NCI-H1417 (cell line): ENCODE measurements around the gene CAPZA2.
"Not testable (repeated sequence)": the region's sequence is repeated elsewhere in the genome, so short reads cannot be mapped to it uniquely, and the experiment has no call there.

ENCODE experiments used
- DNase-seq, 3 experiments: peaks; one replicate each; lab custom pipeline; 2025; lab: John Stamatoyannopoulos, UW

The CAPZA2 gene

GRCh38 chr7:116862234-116862950 lies at the start of gene CAPZA2:
CAPZA2 (plus strand) TSS chr7:116862587; CDS start chr7:116862612, 25 bp downstream.
- DNase-seq, result peak; percentile 97 to 99 (median 98)

- no peak for DNase-seq
These were observed 49.5 kb upstream of the CAPZA2 start for GRCh38 chr7:116812860-116813259.

GRCh38 chr7:116813371-116813770 lies 49.0 kb upstream of the CAPZA2 start:
- DNase-seq, result not testable (repeated sequence)

- DNase-seq, result no peak
These were observed 47.3 kb upstream of the CAPZA2 start for GRCh38 chr7:116815041-116815440.

- DNase-seq, result no peak
These were observed 42.2 kb upstream of the CAPZA2 start for GRCh38 chr7:116820149-116820548.

- not testable (repeated sequence) for DNase-seq
These were observed 40.7 kb upstream of the CAPZA2 start for GRCh38 chr7:116821647-116822046.

GRCh38 chr7:116824449-116824848 lies 37.9 kb upstream of the CAPZA2 start:
- DNase-seq, result no peak

GRCh38 chr7:116828281-116828680 lies 34.1 kb upstream of the CAPZA2 start:
- DNase-seq, result no peak

GRCh38 chr7:116829041-116829440 lies 33.3 kb upstream of the CAPZA2 start:
- no peak for DNase-seq

- DNase-seq, result no peak
These were observed 32.9 kb upstream of the CAPZA2 start for GRCh38 chr7:116829493-116829892.

GRCh38 chr7:116832692-116833091 lies 29.7 kb upstream of the CAPZA2 start:
- DNase-seq, result no peak

- no peak for DNase-seq
These were observed 27.4 kb upstream of the CAPZA2 start for GRCh38 chr7:116834815-116835504.

- no peak for DNase-seq
These were observed 26.3 kb upstream of the CAPZA2 start for GRCh38 chr7:116836048-116836447.

GRCh38 chr7:116836911-116837310 lies 25.5 kb upstream of the CAPZA2 start:
- no peak for DNase-seq

- DNase-seq, result no peak
These were observed 24.8 kb upstream of the CAPZA2 start for GRCh38 chr7:116837586-116837985.

GRCh38 chr7:116840256-116840655 lies 22.1 kb upstream of the CAPZA2 start:
- no peak for DNase-seq

GRCh38 chr7:116842371-116842770 lies 20.0 kb upstream of the CAPZA2 start:
- no peak for DNase-seq

- no peak for DNase-seq
These were observed 19.0 kb upstream of the CAPZA2 start for GRCh38 chr7:116843378-116843777.

GRCh38 chr7:116851175-116851574 lies 11.2 kb upstream of the CAPZA2 start:
- no peak for DNase-seq

- no peak for DNase-seq
These were observed 10.7 kb upstream of the CAPZA2 start for GRCh38 chr7:116851671-116852070.

GRCh38 chr7:116854132-116854531 lies 8.3 kb upstream of the CAPZA2 start:
- DNase-seq, result no peak

- no peak for DNase-seq
These were observed 5.3 kb upstream of the CAPZA2 start for GRCh38 chr7:116857052-116857451.

GRCh38 chr7:116859323-116859722 lies 3.1 kb upstream of the CAPZA2 start:
- peak in 2 of 3 experiments; percentile 13 to 61 for DNase-seq

GRCh38 chr7:116861717-116862116 lies 670 bp upstream of the CAPZA2 start:
- DNase-seq, result no peak
